ENCODE measurements around the gene ADGRL4.
"Not testable (repeated sequence)": the region's sequence is repeated elsewhere in the genome, so short reads cannot be mapped to it uniquely, and the experiment has no call there.

The ADGRL4 gene

GRCh38 chr1:79006564-79006963, at the start of gene ADGRL4:
ADGRL4 (minus strand) TSS chr1:79006730; CDS start chr1:79006654, 76 bp downstream.
- no peak for DNase-seq

GRCh38 chr1:79055856-79056255, 49.3 kb upstream of the ADGRL4 start:
- DNase-seq = no peak

DNA sequence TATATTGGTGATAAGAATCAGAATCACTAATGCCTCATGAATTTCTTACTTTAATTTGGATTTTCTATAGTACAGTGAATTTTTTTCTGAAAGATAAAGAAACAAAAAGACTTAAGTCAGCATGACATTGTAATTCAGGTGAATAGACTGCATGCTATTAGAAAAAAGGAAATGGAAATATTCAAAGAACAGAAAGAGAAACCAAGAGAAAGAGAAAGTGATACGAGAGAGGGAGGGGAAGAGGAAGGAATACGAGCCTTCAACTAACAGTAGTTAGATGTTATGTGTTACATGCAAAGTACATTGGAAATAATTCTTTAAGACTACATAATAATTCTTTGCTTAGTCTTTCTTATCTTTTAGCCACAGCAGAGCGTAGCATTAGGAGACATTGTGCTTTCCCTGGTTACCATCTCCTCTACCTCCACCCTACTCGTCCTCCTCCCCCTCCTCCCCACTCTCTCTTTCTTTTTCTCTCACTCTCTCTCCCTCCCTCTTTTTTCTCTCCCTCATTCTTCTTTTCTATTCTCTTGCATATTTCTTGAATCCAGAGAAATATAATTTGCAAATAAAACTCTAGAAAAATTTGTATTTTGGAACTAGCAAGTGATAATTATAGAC, 46.4 kb upstream of the ADGRL4 start:
- no peak for DNase-seq

- DNase-seq = no peak
Observed at GRCh38 chr1:79044974-79045650, 38.6 kb upstream of the ADGRL4 start.

- DNase-seq = no peak
Observed at GRCh38 chr1:79043506-79043905, 37.0 kb upstream of the ADGRL4 start.

- no peak for DNase-seq
Observed at GRCh38 chr1:79042539-79042938, 36.0 kb upstream of the ADGRL4 start.

DNA sequence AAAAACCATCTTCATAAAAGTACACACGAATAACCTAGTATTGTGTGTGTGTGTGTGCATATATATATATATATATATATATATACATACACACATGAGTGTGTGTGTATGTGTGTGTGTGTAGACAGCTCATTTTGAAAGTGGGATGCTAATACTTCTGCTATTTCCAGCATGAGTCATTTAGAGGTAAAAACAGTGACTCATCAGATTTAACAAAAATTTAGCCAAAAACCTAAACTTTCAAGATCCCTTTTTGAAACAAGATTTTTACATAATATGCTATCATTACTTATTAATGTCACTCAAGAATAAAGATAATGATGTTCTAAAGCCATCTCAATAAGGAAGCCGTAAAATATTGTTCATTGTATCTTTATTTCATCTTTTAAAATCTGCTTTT, 35.6 kb upstream of the ADGRL4 start:
- DNase-seq = no peak

GRCh38 chr1:79041666-79042065, 35.1 kb upstream of the ADGRL4 start:
- no peak for DNase-seq

- DNase-seq = no peak
Observed at GRCh38 chr1:79040424-79041082, 34.0 kb upstream of the ADGRL4 start.

GRCh38 chr1:79037085-79037484, 30.6 kb upstream of the ADGRL4 start:
- DNase-seq = no peak

DNA sequence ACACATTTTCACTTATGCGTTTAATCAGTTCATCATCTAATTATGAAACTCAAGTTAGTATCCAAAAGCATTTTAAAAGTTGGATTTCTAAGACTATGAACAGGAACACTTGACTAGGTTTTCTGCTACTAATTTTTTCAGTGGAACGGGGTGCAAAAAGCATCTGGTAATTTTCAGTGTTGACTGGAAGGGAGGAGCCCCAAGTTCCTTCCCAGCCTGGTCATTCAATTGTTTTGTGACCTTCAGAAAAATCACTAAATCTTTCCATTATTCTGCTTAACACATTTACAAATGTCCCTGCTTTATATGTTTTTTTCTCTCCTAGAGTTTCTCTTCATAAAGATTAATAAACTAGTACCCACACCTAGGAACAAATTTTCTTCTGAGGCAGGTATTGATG, 6.0 kb upstream of the ADGRL4 start:
- DNase-seq = no peak

GRCh38 chr1:79010589-79010988, 4.1 kb upstream of the ADGRL4 start:
- DNase-seq = no peak

DNA sequence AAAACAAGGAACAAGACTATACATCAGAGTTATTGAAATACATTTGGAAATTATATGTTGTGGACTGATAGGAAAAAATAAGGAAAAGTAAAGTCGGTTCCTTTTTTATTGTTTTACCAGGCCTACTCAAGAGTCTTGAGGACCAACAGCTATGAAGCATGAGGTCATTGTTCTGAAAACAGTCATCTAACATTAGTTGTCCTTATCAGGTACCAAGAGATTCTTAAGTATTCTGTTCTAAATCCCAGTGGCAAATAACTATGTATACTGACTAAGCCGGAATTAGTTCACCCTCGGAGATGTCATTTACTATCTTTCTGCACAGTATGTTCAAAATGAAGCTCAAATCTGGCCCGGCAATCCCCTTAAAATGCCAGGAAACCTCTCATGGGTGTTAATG, 585 bp downstream of the ADGRL4 start:
- no peak for DNase-seq

GRCh38 chr1:79004916-79005315, 1.6 kb downstream of the ADGRL4 start:
- DNase-seq = no peak

GRCh38 chr1:78996791-78997190, 9.7 kb downstream of the ADGRL4 start:
- no peak for DNase-seq

- no peak for DNase-seq
Observed at GRCh38 chr1:78987042-78987441, 19.5 kb downstream of the ADGRL4 start.

- DNase-seq = no peak
Observed at GRCh38 chr1:78980511-78980910, 26.0 kb downstream of the ADGRL4 start.

GRCh38 chr1:78972723-78973122, 33.8 kb downstream of the ADGRL4 start:
- no peak for DNase-seq

GRCh38 chr1:78967091-78967490, 39.4 kb downstream of the ADGRL4 start:
- DNase-seq = not testable (repeated sequence)

GRCh38 chr1:78958711-78959110, 47.8 kb downstream of the ADGRL4 start:
- no peak for DNase-seq

GRCh38 chr1:78950826-78951225, 55.7 kb downstream of the ADGRL4 start:
- DNase-seq = no peak

DNA sequence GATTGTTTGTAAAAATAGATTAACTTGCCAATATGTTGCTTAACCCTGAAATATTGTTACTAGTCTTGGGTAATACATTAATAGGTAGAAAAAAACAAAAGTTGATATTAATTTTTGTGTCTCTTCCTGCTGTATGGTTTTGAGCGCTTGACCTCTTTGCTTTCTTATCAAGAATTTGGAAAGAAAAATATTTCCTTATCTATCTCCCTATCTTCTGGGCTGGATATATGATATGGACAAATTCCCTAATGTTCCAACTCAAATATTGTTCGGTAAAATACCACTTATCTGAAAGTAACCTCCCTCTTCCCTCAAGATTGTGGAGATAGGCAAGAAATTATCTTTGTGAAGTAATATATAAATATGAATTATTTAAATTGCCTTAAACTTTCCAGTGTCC, 57.3 kb downstream of the ADGRL4 start:
- DNase-seq = no peak

DNA sequence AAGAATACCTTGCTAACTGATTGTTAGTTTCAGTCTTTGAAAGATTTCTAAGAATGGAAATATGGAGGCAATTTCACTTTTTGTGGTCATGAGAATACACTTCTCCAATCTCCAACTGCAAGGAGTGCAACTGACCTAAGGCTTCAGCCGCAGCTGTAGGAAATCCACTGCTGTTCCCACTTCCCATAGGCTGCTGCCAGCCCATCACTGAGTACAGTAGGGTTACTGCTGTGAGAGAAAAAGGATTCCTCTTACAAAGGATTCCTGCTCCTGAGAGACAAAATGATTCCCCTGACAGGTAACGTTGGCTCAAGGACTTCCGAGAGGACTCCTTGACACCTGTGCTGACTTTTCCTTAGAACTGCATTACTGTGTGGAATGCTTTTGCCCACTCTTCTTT, 87.4 kb downstream of the ADGRL4 start:
- DNase-seq = no peak

- no peak for DNase-seq
Observed at GRCh38 chr1:78918157-78918556, 88.4 kb downstream of the ADGRL4 start.
